ENCODE data around the gene RERE. TPM values are rescaled to one million over a fixed set of nuclear protein-coding genes. Genes with fewer than 3 reads are reported as not detected.
"Not testable (repeated sequence)": the region's sequence is repeated elsewhere in the genome, so short reads cannot be mapped to it uniquely, and the experiment has no call there.

Gene RERE
- total RNA-seq, 2 donors from 2014 or later: 102 to 108 TPM

GRCh38 chr1:8809342-8809736 is 8.1 kb downstream of the RERE start:
- Mint-ChIP-seq H3K27ac (no peak overlapping the region), H3K36me3 (ENCODE audit: low read depth) (no peaks in the 10 kb centered on the region), H3K27me3 (no peaks in the 10 kb centered on the region), H3K4me3 (no peak overlapping the region), H3K4me1 (peaks cover 5% of the 10 kb centered on the region)
- no peaks in the 10 kb centered on the region for H3K9me3 ChIP-seq (ENCODE audit: control insufficient read depth, low read length, poor library complexity, severe bottlenecking)
- DNase-seq: no peak
- ATAC-seq: no peak

- no peak overlapping the region for H3K27ac Mint-ChIP-seq
- H3K9me3 ChIP-seq (ENCODE audit: control insufficient read depth, low read length, poor library complexity, severe bottlenecking): no peaks in the 10 kb centered on the region
- H3K27me3 Mint-ChIP-seq: no peaks in the 10 kb centered on the region
- peaks cover 4% of the 10 kb centered on the region for H3K4me1 Mint-ChIP-seq
- H3K4me3 Mint-ChIP-seq: no peak overlapping the region
- H3K36me3 Mint-ChIP-seq (ENCODE audit: low read depth): no peaks in the 10 kb centered on the region
- ATAC-seq (no peak), DNase-seq (no peak)
Observed at GRCh38 chr1:8807004-8807403, 10.4 kb downstream of the RERE start.

GRCh38 chr1:8800416-8800815 is 17.0 kb downstream of the RERE start:
- no peaks in the 10 kb centered on the region for H3K27me3 Mint-ChIP-seq
- H3K27ac Mint-ChIP-seq: no peak overlapping the region
- H3K9me3 ChIP-seq (ENCODE audit: control insufficient read depth, low read length, poor library complexity, severe bottlenecking): no peaks in the 10 kb centered on the region
- no peak overlapping the region for H3K4me3 Mint-ChIP-seq
- ATAC-seq (no peak), DNase-seq (no peak)
- peaks cover 5% of the 10 kb centered on the region for H3K4me1 Mint-ChIP-seq
- no peaks in the 10 kb centered on the region for H3K36me3 Mint-ChIP-seq (ENCODE audit: low read depth)

GRCh38 chr1:8797216-8797615 is 20.2 kb downstream of the RERE start:
- peaks cover 2% of the 10 kb centered on the region for H3K4me1 Mint-ChIP-seq
- H3K36me3 Mint-ChIP-seq (ENCODE audit: low read depth): no peaks in the 10 kb centered on the region
- H3K27ac Mint-ChIP-seq: no peak overlapping the region
- no peaks in the 10 kb centered on the region for H3K27me3 Mint-ChIP-seq
- no peak for DNase-seq
- H3K9me3 ChIP-seq (ENCODE audit: control insufficient read depth, low read length, poor library complexity, severe bottlenecking): no peaks in the 10 kb centered on the region
- H3K4me3 Mint-ChIP-seq: no peak overlapping the region
- ATAC-seq: no peak

GRCh38 chr1:8796812-8797211 is 20.6 kb downstream of the RERE start:
- no peak for ATAC-seq
- no peak for DNase-seq
- H3K4me1 Mint-ChIP-seq: peaks cover 4% of the 10 kb centered on the region
- no peak overlapping the region for H3K4me3 Mint-ChIP-seq
- no peaks in the 10 kb centered on the region for H3K27me3 Mint-ChIP-seq
- H3K27ac Mint-ChIP-seq: peak overlapping the region; percentile 57
- H3K9me3 ChIP-seq (ENCODE audit: control insufficient read depth, low read length, poor library complexity, severe bottlenecking): no peaks in the 10 kb centered on the region
- no peaks in the 10 kb centered on the region for H3K36me3 Mint-ChIP-seq (ENCODE audit: low read depth)

GRCh38 chr1:8794605-8795004 is 22.8 kb downstream of the RERE start:
- ATAC-seq (no peak), DNase-seq (no peak)
- Mint-ChIP-seq H3K4me3 (no peak overlapping the region), H3K4me1 (peaks cover 6% of the 10 kb centered on the region), H3K27ac (no peak overlapping the region), H3K27me3 (no peaks in the 10 kb centered on the region), H3K36me3 (ENCODE audit: low read depth) (no peaks in the 10 kb centered on the region)
- no peaks in the 10 kb centered on the region for H3K9me3 ChIP-seq (ENCODE audit: control insufficient read depth, low read length, poor library complexity, severe bottlenecking)

GRCh38 chr1:8791819-8792218 is 25.6 kb downstream of the RERE start:
- Mint-ChIP-seq H3K27ac (peak overlapping the region; percentile 3), H3K36me3 (ENCODE audit: low read depth) (peaks cover 5% of the 10 kb centered on the region), H3K27me3 (no peaks in the 10 kb centered on the region), H3K4me1 (peaks cover 8% of the 10 kb centered on the region), H3K4me3 (no peak overlapping the region)
- H3K9me3 ChIP-seq (ENCODE audit: control insufficient read depth, low read length, poor library complexity, severe bottlenecking): no peaks in the 10 kb centered on the region
- DNase-seq (no peak), ATAC-seq (no peak)

GRCh38 chr1:8790987-8791386 is 26.5 kb downstream of the RERE start:
- H3K4me3 Mint-ChIP-seq: no peak overlapping the region
- no peaks in the 10 kb centered on the region for H3K27me3 Mint-ChIP-seq
- ATAC-seq (no peak), DNase-seq (no peak)
- no peak overlapping the region for H3K27ac Mint-ChIP-seq
- H3K9me3 ChIP-seq (ENCODE audit: control insufficient read depth, low read length, poor library complexity, severe bottlenecking): no peaks in the 10 kb centered on the region
- peaks cover 7% of the 10 kb centered on the region for H3K4me1 Mint-ChIP-seq
- H3K36me3 Mint-ChIP-seq (ENCODE audit: low read depth): peaks cover 5% of the 10 kb centered on the region

GRCh38 chr1:8790478-8790877 is 27.0 kb downstream of the RERE start:
- Mint-ChIP-seq H3K27me3 (no peaks in the 10 kb centered on the region), H3K27ac (no peak overlapping the region), H3K4me1 (peaks cover 9% of the 10 kb centered on the region), H3K36me3 (ENCODE audit: low read depth) (peaks cover 5% of the 10 kb centered on the region), H3K4me3 (no peak overlapping the region)
- no peaks in the 10 kb centered on the region for H3K9me3 ChIP-seq (ENCODE audit: control insufficient read depth, low read length, poor library complexity, severe bottlenecking)
- DNase-seq: no peak
- no peak for ATAC-seq

GRCh38 chr1:8789314-8790214 is 27.9 kb downstream of the RERE start:
- Mint-ChIP-seq H3K27me3 (no peaks in the 10 kb centered on the region), H3K4me3 (no peak overlapping the region), H3K4me1 (peaks cover 9% of the 10 kb centered on the region), H3K36me3 (ENCODE audit: low read depth) (peaks cover 5% of the 10 kb centered on the region), H3K27ac (peak overlapping the region; percentile 34)
- no peak for ATAC-seq
- no peaks in the 10 kb centered on the region for H3K9me3 ChIP-seq (ENCODE audit: control insufficient read depth, low read length, poor library complexity, severe bottlenecking)
- no peak for DNase-seq

GRCh38 chr1:8787218-8787617 is 30.2 kb downstream of the RERE start:
- peaks cover 5% of the 10 kb centered on the region for H3K36me3 Mint-ChIP-seq (ENCODE audit: low read depth)
- no peak for ATAC-seq
- no peaks in the 10 kb centered on the region for H3K9me3 ChIP-seq (ENCODE audit: control insufficient read depth, low read length, poor library complexity, severe bottlenecking)
- no peak overlapping the region for H3K27ac Mint-ChIP-seq
- H3K4me3 Mint-ChIP-seq: no peak overlapping the region
- DNase-seq: no peak
- no peaks in the 10 kb centered on the region for H3K27me3 Mint-ChIP-seq
- H3K4me1 Mint-ChIP-seq: peaks cover 17% of the 10 kb centered on the region

- H3K27me3 Mint-ChIP-seq; ATAC-seq; H3K4me3 Mint-ChIP-seq; DNase-seq; H3K9me3 ChIP-seq (ENCODE audit: control insufficient read depth, low read length, poor library complexity, severe bottlenecking); H3K27ac Mint-ChIP-seq; H3K36me3 Mint-ChIP-seq (ENCODE audit: low read depth): not testable (repeated sequence)
- peaks cover 19% of the 10 kb centered on the region for H3K4me1 Mint-ChIP-seq
Observed at GRCh38 chr1:8786204-8786603, 31.2 kb downstream of the RERE start.

- Mint-ChIP-seq H3K27me3 (no peaks in the 10 kb centered on the region), H3K27ac (no peak overlapping the region), H3K4me1 (peaks cover 19% of the 10 kb centered on the region), H3K4me3 (no peak overlapping the region), H3K36me3 (ENCODE audit: low read depth) (peaks cover 5% of the 10 kb centered on the region)
- no peaks in the 10 kb centered on the region for H3K9me3 ChIP-seq (ENCODE audit: control insufficient read depth, low read length, poor library complexity, severe bottlenecking)
- ATAC-seq (no peak), DNase-seq (no peak)
Observed at GRCh38 chr1:8782955-8783354, 34.5 kb downstream of the RERE start.

- Mint-ChIP-seq H3K27ac (no peak overlapping the region), H3K36me3 (ENCODE audit: low read depth) (peaks cover 4% of the 10 kb centered on the region), H3K27me3 (no peaks in the 10 kb centered on the region), H3K4me1 (peaks cover 19% of the 10 kb centered on the region), H3K4me3 (no peak overlapping the region)
- ATAC-seq (no peak), DNase-seq (no peak)
- no peaks in the 10 kb centered on the region for H3K9me3 ChIP-seq (ENCODE audit: control insufficient read depth, low read length, poor library complexity, severe bottlenecking)
Observed at GRCh38 chr1:8782001-8782620, 35.3 kb downstream of the RERE start.
